GM12864 (cell line): Measurements from ENCODE around the gene MAP3K2.

Experiments
- DNase-seq: peaks from one replicate; pipeline ENCODE4 v3.0.0-alpha.2; 2011; ENCODE audit warnings: low read depth
- H3K4me3 ChIP-seq: 2 replicates; pipeline ENCODE4 v1.5.1; 2011; ENCODE audit warnings: mild to moderate bottlenecking, low read depth, low read length, control low read depth
- CTCF ChIP-seq: IDR thresholded peaks from 2 replicates; pipeline ENCODE4 v1.5.1; 2011; ENCODE audit warnings: low read depth, mild to moderate bottlenecking, moderate library complexity, low read length, control low read depth, inconsistent platforms; ENCODE audit errors: missing control alignments

The MAP3K2 gene

GRCh38 chr2:127343277-127343676 is 44.5 kb downstream of the MAP3K2 start:
- DNase-seq = no peak
- TF ChIP-seq CTCF = no peak
- no peak overlapping the region for H3K4me3 ChIP-seq

- peak; percentile 72 for DNase-seq
- no peak overlapping the region for H3K4me3 ChIP-seq
- TF ChIP-seq CTCF = no peak
These were observed 45.7 kb downstream of the MAP3K2 start for GRCh38 chr2:127342101-127342500.

GRCh38 chr2:127332335-127332734 is 55.4 kb downstream of the MAP3K2 start:
- TF ChIP-seq CTCF = no peak
- no peak overlapping the region for H3K4me3 ChIP-seq
- no peak for DNase-seq

- no peak for DNase-seq
- no peak overlapping the region for H3K4me3 ChIP-seq
- no peak for TF ChIP-seq CTCF
These were observed 57.0 kb downstream of the MAP3K2 start for GRCh38 chr2:127330753-127331152.

GRCh38 chr2:127326289-127326945 is 61.4 kb downstream of the MAP3K2 start:
- H3K4me3 ChIP-seq = no peak overlapping the region
- no peak for DNase-seq
- no peak for TF ChIP-seq CTCF

- no peak overlapping the region for H3K4me3 ChIP-seq
- DNase-seq = no peak
- peak; percentile 53 for TF ChIP-seq CTCF
These were observed 63.1 kb downstream of the MAP3K2 start for GRCh38 chr2:127324635-127325034.

- DNase-seq = no peak
- no peak for TF ChIP-seq CTCF
- H3K4me3 ChIP-seq = no peak overlapping the region
These were observed 66.5 kb downstream of the MAP3K2 start for GRCh38 chr2:127321303-127321702.
